CD4-positive, alpha-beta T cell treated with Interleukin-17A for 4 hours (primary cell): Measurements from ENCODE around the gene FGF18.
"Not testable (repeated sequence)": the region's sequence is repeated elsewhere in the genome, so short reads cannot be mapped to it uniquely, and the experiment has no call there.

Source experiments
- DNase-seq: peaks from one replicate; pipeline ENCODE4 v3.0.0-alpha.2; 2020; ENCODE audit warnings: mixed read lengths

Gene FGF18

GRCh38 chr5:171401167-171401947 is 18.1 kb upstream of the FGF18 start:
- no peak for DNase-seq

GRCh38 chr5:171402751-171403150 is 16.7 kb upstream of the FGF18 start:
- DNase-seq, result not testable (repeated sequence)

- DNase-seq, result no peak
Observed at GRCh38 chr5:171405615-171406014, 13.8 kb upstream of the FGF18 start.

GRCh38 chr5:171407234-171407633 is 12.2 kb upstream of the FGF18 start:
- no peak for DNase-seq

- no peak for DNase-seq
Observed at GRCh38 chr5:171409164-171410136, 10.0 kb upstream of the FGF18 start.

- no peak for DNase-seq
Observed at GRCh38 chr5:171410181-171410580, 9.3 kb upstream of the FGF18 start.

- DNase-seq, result no peak
Observed at GRCh38 chr5:171412186-171412585, 7.3 kb upstream of the FGF18 start.

GRCh38 chr5:171413153-171413910 is 6.1 kb upstream of the FGF18 start:
- no peak for DNase-seq

GRCh38 chr5:171413993-171414392 is 5.5 kb upstream of the FGF18 start:
- not testable (repeated sequence) for DNase-seq

- no peak for DNase-seq
Observed at GRCh38 chr5:171415115-171415730, 4.2 kb upstream of the FGF18 start.

- no peak for DNase-seq
Observed at GRCh38 chr5:171416160-171417049, 3.0 kb upstream of the FGF18 start.

- peak; percentile 47 for DNase-seq
Observed at GRCh38 chr5:171418316-171418981, 998 bp upstream of the FGF18 start.

- DNase-seq, result peak; percentile 7
Observed at GRCh38 chr5:171419688-171420430, 412 bp downstream of the FGF18 start.

GRCh38 chr5:171420431-171421241 is 1.2 kb downstream of the FGF18 start:
- no peak for DNase-seq

GRCh38 chr5:171421331-171422262 is 2.1 kb downstream of the FGF18 start:
- DNase-seq, result no peak

- no peak for DNase-seq
Observed at GRCh38 chr5:171422495-171422894, 3.0 kb downstream of the FGF18 start.

- DNase-seq, result no peak
Observed at GRCh38 chr5:171422902-171423663, 3.6 kb downstream of the FGF18 start.
